Measurements from ENCODE around the gene TTC3.

Gene TTC3

GRCh38 chr21:37075214-37075770 is 2.2 kb downstream of the TTC3 start:
- Histone ChIP-seq H3K4me3 (ENCODE audit: low read length) (no peak overlapping the region), H2AFZ (ENCODE audit: low read length) (no peak overlapping the region), H3K9ac (ENCODE audit: low read length) (no peak overlapping the region), H3F3A (ENCODE audit: insufficient read depth, low read length) (no peaks in the 10 kb centered on the region), H4K20me1 (ENCODE audit: insufficient read depth, low read length) (no peaks in the 10 kb centered on the region), H3K36me3 (replicated peaks; ENCODE audit: insufficient read depth, low read length) (no peaks in the 10 kb centered on the region), H3K27me3 (replicated peaks; ENCODE audit: insufficient read depth, low read length) (no peaks in the 10 kb centered on the region), H3K79me2 (ENCODE audit: low read length) (peaks cover 59% of the 10 kb centered on the region), H3K9me2 (replicated peaks; ENCODE audit: insufficient read depth, low read length) (no peaks in the 10 kb centered on the region), H3K27ac (ENCODE audit: low read length) (no peak overlapping the region), H3K9me3 (replicated peaks; ENCODE audit: insufficient read depth, low read length) (no peaks in the 10 kb centered on the region), H3K4me1 (ENCODE audit: low read length) (peaks cover 13% of the 10 kb centered on the region), H3K4me2 (ENCODE audit: low read depth, low read length) (no peak overlapping the region)
- DNase-seq = no peak
- TF ChIP-seq EZH2 (optimal IDR thresholded peaks at IDR 0.05; ENCODE audit: low read depth, low read length) (no peak), EZH2phosphoT487 (IDR thresholded peaks at IDR 0.05; ENCODE audit: low read length) (no peak)
- TF ChIP-seq, protein P1, sequence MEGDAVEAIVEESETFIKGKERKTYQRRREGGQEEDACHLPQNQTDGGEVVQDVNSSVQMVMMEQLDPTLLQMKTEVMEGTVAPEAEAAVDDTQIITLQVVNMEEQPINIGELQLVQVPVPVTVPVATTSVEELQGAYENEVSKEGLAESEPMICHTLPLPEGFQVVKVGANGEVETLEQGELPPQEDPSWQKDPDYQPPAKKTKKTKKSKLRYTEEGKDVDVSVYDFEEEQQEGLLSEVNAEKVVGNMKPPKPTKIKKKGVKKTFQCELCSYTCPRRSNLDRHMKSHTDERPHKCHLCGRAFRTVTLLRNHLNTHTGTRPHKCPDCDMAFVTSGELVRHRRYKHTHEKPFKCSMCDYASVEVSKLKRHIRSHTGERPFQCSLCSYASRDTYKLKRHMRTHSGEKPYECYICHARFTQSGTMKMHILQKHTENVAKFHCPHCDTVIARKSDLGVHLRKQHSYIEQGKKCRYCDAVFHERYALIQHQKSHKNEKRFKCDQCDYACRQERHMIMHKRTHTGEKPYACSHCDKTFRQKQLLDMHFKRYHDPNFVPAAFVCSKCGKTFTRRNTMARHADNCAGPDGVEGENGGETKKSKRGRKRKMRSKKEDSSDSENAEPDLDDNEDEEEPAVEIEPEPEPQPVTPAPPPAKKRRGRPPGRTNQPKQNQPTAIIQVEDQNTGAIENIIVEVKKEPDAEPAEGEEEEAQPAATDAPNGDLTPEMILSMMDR (IDR thresholded peaks at IDR 0.05; ENCODE audit: low read length) = no peak

GRCh38 chr21:37076087-37076850 is 3.2 kb downstream of the TTC3 start:
- no peak overlapping the region for H3K9ac ChIP-seq (ENCODE audit: low read length)
- no peak overlapping the region for H3K4me2 ChIP-seq (ENCODE audit: low read depth, low read length)
- H3K27ac ChIP-seq (ENCODE audit: low read length) = no peak overlapping the region
- H2AFZ ChIP-seq (ENCODE audit: low read length) = no peak overlapping the region
- no peaks in the 10 kb centered on the region for H3K27me3 ChIP-seq (replicated peaks; ENCODE audit: insufficient read depth, low read length)
- H3F3A ChIP-seq (ENCODE audit: insufficient read depth, low read length) = no peaks in the 10 kb centered on the region
- no peak overlapping the region for H3K4me3 ChIP-seq (ENCODE audit: low read length)
- H3K9me2 ChIP-seq (replicated peaks; ENCODE audit: insufficient read depth, low read length) = no peaks in the 10 kb centered on the region
- no peak for DNase-seq
- H3K79me2 ChIP-seq (ENCODE audit: low read length) = peaks cover 66% of the 10 kb centered on the region
- no peaks in the 10 kb centered on the region for H4K20me1 ChIP-seq (ENCODE audit: insufficient read depth, low read length)
- TF ChIP-seq, protein P1 (IDR thresholded peaks at IDR 0.05; ENCODE audit: low read length) = no peak
- TF ChIP-seq EZH2phosphoT487 (IDR thresholded peaks at IDR 0.05; ENCODE audit: low read length) (no peak), EZH2 (optimal IDR thresholded peaks at IDR 0.05; ENCODE audit: low read depth, low read length) (no peak)
- peaks cover 13% of the 10 kb centered on the region for H3K4me1 ChIP-seq (ENCODE audit: low read length)
- no peaks in the 10 kb centered on the region for H3K36me3 ChIP-seq (replicated peaks; ENCODE audit: insufficient read depth, low read length)
- no peaks in the 10 kb centered on the region for H3K9me3 ChIP-seq (replicated peaks; ENCODE audit: insufficient read depth, low read length)

DNA sequence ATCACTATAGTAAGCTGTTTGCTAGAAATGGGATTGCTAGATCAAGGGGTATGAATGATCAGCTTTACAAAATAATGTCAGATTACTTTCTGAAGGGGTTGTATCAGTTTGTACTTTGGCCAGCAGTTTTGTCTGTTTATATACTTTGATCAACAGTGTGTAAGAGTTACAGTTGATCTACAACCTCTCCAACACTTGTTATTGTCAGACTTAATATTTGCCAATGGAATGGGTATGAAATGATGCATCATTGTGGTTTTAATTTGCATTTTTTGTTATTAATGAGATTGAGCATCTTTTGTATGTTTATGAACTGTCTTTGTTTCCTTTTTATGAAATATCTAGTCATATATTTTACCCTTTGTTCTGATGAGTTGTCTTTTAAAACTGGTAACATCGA is 4.3 kb downstream of the TTC3 start:
- H3K9me3 ChIP-seq (replicated peaks; ENCODE audit: insufficient read depth, low read length) = no peaks in the 10 kb centered on the region
- H2AFZ ChIP-seq (ENCODE audit: low read length) = no peak overlapping the region
- H3K79me2 ChIP-seq (ENCODE audit: low read length) = peaks cover 75% of the 10 kb centered on the region
- DNase-seq = no peak
- no peaks in the 10 kb centered on the region for H3F3A ChIP-seq (ENCODE audit: insufficient read depth, low read length)
- H3K27ac ChIP-seq (ENCODE audit: low read length) = no peak overlapping the region
- H3K9me2 ChIP-seq (replicated peaks; ENCODE audit: insufficient read depth, low read length) = no peaks in the 10 kb centered on the region
- no peaks in the 10 kb centered on the region for H4K20me1 ChIP-seq (ENCODE audit: insufficient read depth, low read length)
- no peak overlapping the region for H3K9ac ChIP-seq (ENCODE audit: low read length)
- no peaks in the 10 kb centered on the region for H3K36me3 ChIP-seq (replicated peaks; ENCODE audit: insufficient read depth, low read length)
- no peak overlapping the region for H3K4me3 ChIP-seq (ENCODE audit: low read length)
- H3K4me2 ChIP-seq (ENCODE audit: low read depth, low read length) = no peak overlapping the region
- peaks cover 6% of the 10 kb centered on the region; the same call in 1 of the 2 replicates for H3K4me1 ChIP-seq (ENCODE audit: low read length)
- H3K27me3 ChIP-seq (replicated peaks; ENCODE audit: insufficient read depth, low read length) = no peaks in the 10 kb centered on the region
- TF ChIP-seq EZH2phosphoT487 (IDR thresholded peaks at IDR 0.05; ENCODE audit: low read length) (no peak), EZH2 (optimal IDR thresholded peaks at IDR 0.05; ENCODE audit: low read depth, low read length) (no peak)
- TF ChIP-seq, protein P1 (IDR thresholded peaks at IDR 0.05; ENCODE audit: low read length) = no peak

Measured in MM.1S (cell line).